ENCODE results near the gene ZBTB21. TPM values are rescaled to one million over a fixed set of nuclear protein-coding genes. Genes with fewer than 3 reads are reported as not detected.

ZBTB21 gene
- total and polyA plus RNA-seq, 2 experiments from 2014 or later: 10.0 to 11.0 TPM

DNA sequence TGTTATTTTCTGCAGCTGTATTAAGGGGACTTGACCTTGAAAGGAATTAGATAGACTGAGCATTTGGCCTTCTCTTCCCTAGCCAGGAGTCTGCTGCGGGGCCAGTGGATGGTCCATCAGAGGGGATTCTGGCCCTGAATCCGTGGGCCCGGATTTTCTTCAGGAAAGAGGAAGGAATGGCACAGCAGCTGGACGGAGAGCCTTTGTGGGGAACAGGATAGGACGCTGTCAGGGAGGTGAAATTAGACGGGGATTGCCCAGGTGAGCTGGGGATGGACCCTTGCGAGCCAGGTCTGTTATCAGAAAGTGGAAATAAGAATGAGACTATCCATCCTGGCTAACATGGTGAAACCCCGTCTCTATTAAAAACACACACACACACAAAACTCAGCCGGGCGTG is 54.6 kb downstream of the ZBTB21 start (continued):
- TF ChIP-seq, protein P1, sequence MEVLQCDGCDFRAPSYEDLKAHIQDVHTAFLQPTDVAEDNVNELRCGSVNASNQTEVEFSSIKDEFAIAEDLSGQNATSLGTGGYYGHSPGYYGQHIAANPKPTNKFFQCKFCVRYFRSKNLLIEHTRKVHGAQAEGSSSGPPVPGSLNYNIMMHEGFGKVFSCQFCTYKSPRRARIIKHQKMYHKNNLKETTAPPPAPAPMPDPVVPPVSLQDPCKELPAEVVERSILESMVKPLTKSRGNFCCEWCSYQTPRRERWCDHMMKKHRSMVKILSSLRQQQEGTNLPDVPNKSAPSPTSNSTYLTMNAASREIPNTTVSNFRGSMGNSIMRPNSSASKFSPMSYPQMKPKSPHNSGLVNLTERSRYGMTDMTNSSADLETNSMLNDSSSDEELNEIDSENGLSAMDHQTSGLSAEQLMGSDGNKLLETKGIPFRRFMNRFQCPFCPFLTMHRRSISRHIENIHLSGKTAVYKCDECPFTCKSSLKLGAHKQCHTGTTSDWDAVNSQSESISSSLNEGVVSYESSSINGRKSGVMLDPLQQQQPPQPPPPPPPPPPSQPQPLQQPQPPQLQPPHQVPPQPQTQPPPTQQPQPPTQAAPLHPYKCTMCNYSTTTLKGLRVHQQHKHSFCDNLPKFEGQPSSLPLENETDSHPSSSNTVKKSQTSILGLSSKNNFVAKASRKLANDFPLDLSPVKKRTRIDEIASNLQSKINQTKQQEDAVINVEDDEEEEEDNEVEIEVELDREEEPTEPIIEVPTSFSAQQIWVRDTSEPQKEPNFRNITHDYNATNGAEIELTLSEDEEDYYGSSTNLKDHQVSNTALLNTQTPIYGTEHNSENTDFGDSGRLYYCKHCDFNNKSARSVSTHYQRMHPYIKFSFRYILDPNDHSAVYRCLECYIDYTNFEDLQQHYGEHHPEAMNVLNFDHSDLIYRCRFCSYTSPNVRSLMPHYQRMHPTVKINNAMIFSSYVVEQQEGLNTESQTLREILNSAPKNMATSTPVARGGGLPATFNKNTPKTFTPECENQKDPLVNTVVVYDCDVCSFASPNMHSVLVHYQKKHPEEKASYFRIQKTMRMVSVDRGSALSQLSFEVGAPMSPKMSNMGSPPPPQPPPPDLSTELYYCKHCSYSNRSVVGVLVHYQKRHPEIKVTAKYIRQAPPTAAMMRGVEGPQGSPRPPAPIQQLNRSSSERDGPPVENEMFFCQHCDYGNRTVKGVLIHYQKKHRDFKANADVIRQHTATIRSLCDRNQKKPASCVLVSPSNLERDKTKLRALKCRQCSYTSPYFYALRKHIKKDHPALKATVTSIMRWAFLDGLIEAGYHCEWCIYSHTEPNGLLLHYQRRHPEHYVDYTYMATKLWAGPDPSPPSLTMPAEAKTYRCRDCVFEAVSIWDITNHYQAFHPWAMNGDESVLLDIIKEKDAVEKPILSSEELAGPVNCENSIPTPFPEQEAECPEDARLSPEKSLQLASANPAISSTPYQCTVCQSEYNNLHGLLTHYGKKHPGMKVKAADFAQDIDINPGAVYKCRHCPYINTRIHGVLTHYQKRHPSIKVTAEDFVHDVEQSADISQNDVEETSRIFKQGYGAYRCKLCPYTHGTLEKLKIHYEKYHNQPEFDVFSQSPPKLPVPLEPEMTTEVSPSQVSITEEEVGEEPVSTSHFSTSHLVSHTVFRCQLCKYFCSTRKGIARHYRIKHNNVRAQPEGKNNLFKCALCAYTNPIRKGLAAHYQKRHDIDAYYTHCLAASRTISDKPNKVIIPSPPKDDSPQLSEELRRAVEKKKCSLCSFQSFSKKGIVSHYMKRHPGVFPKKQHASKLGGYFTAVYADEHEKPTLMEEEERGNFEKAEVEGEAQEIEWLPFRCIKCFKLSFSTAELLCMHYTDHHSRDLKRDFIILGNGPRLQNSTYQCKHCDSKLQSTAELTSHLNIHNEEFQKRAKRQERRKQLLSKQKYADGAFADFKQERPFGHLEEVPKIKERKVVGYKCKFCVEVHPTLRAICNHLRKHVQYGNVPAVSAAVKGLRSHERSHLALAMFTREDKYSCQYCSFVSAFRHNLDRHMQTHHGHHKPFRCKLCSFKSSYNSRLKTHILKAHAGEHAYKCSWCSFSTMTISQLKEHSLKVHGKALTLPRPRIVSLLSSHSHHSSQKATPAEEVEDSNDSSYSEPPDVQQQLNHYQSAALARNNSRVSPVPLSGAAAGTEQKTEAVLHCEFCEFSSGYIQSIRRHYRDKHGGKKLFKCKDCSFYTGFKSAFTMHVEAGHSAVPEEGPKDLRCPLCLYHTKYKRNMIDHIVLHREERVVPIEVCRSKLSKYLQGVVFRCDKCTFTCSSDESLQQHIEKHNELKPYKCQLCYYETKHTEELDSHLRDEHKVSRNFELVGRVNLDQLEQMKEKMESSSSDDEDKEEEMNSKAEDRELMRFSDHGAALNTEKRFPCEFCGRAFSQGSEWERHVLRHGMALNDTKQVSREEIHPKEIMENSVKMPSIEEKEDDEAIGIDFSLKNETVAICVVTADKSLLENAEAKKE (CRISPR knock-in tag; IDR thresholded peaks at IDR 0.05): no peak
- TF ChIP-seq EZH2 (IDR thresholded peaks at IDR 0.05; ENCODE audit: low read depth, unreplicated experiment) (no peak), ZNF114 (CRISPR knock-in tag; IDR thresholded peaks at IDR 0.05) (no peak), POLR2AphosphoS5 (IDR thresholded peaks at IDR 0.05; ENCODE audit: low read depth) (no peak), CREB1 (CRISPR knock-in tag; IDR thresholded peaks at IDR 0.05; ENCODE audit: low read depth) (no peak), ZNF331 (CRISPR knock-in tag; IDR thresholded peaks at IDR 0.05; ENCODE audit: low read depth) (no peak)
- TF ChIP-seq, protein P2, sequence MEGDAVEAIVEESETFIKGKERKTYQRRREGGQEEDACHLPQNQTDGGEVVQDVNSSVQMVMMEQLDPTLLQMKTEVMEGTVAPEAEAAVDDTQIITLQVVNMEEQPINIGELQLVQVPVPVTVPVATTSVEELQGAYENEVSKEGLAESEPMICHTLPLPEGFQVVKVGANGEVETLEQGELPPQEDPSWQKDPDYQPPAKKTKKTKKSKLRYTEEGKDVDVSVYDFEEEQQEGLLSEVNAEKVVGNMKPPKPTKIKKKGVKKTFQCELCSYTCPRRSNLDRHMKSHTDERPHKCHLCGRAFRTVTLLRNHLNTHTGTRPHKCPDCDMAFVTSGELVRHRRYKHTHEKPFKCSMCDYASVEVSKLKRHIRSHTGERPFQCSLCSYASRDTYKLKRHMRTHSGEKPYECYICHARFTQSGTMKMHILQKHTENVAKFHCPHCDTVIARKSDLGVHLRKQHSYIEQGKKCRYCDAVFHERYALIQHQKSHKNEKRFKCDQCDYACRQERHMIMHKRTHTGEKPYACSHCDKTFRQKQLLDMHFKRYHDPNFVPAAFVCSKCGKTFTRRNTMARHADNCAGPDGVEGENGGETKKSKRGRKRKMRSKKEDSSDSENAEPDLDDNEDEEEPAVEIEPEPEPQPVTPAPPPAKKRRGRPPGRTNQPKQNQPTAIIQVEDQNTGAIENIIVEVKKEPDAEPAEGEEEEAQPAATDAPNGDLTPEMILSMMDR (conservative IDR thresholded peaks at IDR 0.05; ENCODE audit: low read depth in 2 of 2): no peak
